Stimulated activated CD8-positive, alpha-beta memory T cell treated with anti-CD3 and anti-CD28 coated beads, Interleukin-12 subunit alpha, Interleukin-12 subunit beta, amount 100 ng/mL, for 24 hours (primary cell): ENCODE data around the gene FBXL19.
"Not testable (repeated sequence)": the region's sequence is repeated elsewhere in the genome, so short reads cannot be mapped to it uniquely, and the experiment has no call there.

Experiments used
- DNase-seq: peaks from one replicate; pipeline ENCODE4 v3.0.0-alpha.2; 2020; ENCODE audit errors: extremely low read depth

FBXL19 gene

GRCh38 chr16:30923554-30924075, at the start of gene FBXL19:
FBXL19 (plus strand) TSS chr16:30923572; CDS start chr16:30925755, 2,183 bp downstream.
- DNase-seq = no peak

DNA sequence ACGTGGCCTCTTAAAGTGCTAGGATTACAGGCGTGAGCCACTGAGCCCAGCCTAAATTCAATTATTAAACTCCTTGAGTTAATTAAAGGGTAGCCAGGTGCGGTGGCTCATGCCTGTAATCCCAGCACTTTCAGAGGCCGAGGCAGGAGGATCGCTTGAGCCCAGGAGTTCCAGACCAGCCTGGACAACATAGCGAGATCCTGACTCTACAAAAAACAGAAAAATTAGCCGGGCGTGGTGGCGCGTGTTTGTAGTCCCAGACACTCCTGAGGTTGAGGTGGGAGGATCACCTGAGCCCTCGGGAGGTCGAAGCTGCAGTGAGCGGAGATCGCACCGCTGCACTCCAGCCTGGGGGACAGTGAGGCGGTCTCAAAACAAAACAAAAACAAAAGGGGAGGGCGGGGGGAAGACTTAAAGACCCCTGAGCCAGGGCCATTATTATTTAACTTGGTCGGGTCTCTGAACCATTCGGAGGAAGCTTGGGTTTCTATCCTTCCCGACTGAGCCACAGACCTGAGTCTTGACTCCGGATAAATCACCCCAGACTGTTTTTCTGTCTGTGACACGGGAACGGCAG, 49.0 kb upstream of the FBXL19 start:
- no peak for DNase-seq

DNA sequence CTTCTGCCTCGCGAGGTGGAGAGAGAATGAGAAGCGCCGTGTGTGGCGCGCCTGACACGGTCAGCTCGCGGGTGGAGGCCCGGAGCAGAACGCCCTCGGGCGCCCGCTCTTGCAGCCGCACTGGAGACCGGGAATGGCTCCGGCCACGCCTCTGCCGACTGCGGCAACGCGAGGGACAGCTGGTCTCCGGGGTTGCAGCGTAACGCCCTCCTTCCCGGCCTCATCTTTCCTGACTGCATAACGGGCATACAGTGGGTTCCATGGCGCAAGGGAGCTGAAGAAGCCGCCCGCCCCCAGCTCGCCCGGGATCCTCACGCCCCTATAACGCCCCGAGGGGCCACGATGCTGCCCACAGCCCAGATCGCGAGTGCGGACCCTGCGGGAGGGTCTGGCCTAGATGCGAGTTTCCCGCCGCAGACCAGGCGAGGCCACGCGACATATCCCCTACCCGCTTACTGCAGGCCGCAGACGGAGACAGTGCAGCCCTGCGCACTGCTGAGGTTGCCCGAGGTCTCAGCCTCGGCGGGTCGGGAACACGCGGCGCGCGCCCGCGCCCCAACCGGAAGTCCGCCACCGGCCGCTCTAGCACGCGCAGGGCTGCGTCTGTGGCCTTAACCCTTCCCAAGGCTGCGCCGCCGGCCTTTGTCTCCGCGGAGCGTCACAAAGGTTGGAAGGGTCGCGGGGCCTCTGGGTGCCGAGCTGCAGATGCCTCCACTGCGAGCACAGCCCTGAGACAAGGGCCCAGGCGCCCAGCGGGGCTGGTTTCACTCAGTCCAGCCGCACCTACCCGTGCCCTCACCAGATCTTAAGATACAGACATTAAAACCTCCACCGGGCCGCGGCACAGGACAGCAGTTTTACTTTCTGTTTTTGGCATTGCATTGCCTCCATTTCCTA, 48.3 kb upstream of the FBXL19 start:
- peak; percentile 70 for DNase-seq

- DNase-seq = no peak
Observed at GRCh38 chr16:30875871-30876801, 47.2 kb upstream of the FBXL19 start.

GRCh38 chr16:30876867-30877266, 46.5 kb upstream of the FBXL19 start:
- DNase-seq = no peak

DNA sequence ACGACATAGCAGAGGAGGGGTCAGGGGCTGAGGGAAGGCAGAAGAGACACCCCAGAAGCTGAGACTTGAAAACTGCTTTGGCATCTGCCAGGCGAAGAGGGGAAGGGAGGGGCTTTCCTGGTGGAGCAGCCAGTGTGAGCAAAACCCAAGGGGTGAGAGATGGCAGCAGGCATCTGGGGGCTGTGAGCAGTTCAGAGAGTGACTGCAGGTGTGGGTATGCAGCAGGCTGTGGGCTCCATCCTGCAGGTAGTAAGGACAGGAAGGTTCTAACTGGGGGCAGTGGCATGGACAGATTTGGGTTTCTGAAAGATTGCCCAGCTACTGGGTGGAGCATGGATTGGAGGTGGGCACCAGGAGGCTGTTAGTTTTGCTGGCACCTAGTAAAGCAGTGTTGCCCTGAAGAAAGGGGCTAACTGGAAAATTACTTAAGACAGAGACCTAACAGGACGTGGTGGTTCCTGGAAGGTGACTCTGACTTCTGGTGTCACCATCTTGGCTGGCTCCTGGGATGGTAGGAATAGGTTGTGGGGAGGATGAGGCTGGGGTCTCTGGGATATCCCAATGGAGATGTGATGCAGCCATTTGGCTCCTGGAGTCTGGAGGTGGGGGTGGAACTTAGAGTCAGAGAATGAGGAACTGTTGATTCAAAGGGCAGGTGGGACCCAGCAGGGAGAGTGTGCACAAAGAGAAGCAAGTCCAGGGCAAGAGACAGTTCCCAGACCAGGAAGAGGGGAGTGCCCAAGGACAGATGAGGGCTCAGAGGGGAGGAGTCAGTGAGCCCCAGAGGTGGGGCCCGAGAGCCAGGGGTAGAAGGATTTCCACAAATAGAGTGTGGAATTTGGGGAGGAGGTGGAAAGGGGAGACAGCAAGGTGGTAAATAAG, 40.7 kb upstream of the FBXL19 start:
- DNase-seq = no peak

GRCh38 chr16:30884760-30885159, 38.6 kb upstream of the FBXL19 start:
- DNase-seq = no peak

DNA sequence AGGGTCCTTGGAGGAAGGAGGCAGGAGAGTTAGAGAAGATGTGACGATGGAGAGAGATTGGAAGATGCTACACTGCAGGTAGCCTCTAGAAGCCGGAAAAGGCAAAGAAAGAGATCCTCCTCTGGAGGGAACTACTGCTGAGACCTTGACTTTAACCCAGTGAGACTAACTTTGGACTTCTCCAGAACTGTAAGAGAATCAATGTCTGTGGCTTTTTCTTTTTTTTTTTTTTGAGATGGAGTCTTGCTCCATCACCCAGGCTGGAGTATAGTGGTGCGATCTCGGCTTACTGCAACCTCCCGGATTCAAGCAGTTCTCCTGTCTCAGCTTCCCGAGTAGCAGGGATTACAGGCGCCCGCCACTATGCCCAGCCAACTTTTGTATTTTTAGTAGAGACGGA, 38.2 kb upstream of the FBXL19 start:
- no peak for DNase-seq

DNA sequence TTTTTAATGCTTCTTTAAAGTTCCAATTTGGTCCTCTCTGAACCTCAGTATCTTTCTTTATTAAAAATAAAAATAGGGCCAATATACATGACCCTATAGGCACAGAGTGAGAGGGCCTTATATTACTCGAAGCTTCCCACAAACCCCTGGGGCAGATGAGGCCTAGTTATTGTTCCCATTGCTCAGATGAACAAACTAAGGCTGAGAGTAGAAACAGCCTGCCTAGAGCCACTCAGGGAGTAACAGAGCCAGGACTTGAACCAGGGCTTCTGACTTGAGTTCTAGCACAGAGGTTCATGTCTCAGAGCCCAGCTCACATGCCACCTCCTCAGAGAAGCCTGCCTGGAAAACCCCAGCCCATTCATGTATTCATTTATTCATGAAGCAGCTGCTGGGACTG, 37.2 kb upstream of the FBXL19 start:
- DNase-seq = no peak

GRCh38 chr16:30887927-30888326, 35.4 kb upstream of the FBXL19 start:
- no peak for DNase-seq

DNA sequence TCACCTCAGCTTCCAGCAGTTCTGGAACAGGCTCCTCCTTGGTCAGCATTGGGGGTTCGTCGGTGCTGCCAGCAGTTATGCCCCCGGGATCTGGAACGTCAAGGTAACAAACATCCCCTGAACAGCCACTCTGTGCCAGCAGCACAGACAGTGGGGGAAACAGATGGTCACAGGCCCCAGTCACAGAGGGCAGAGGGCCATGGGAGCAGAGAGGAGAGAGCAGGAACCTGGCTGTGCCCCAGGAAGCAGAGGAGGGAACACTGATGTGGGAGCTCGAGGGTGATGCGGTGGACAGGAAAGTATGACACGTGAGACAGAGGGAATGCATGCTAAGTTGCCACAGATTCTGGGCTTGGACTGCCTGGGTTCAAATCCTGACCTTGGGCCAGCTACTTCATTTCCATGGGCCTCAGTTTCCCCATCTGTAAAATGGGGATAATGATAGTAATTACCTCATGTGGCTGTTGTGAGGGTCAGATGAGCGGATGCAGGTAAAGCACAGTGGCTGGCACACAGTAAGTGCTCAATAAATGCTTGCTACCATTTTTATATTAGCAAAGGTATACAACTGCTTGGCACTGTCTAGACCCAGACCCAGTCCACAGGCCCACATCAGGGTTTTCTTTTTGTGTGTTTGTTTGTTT, 34.4 kb upstream of the FBXL19 start:
- no peak for DNase-seq

GRCh38 chr16:30889721-30890120, 33.7 kb upstream of the FBXL19 start:
- no peak for DNase-seq

DNA sequence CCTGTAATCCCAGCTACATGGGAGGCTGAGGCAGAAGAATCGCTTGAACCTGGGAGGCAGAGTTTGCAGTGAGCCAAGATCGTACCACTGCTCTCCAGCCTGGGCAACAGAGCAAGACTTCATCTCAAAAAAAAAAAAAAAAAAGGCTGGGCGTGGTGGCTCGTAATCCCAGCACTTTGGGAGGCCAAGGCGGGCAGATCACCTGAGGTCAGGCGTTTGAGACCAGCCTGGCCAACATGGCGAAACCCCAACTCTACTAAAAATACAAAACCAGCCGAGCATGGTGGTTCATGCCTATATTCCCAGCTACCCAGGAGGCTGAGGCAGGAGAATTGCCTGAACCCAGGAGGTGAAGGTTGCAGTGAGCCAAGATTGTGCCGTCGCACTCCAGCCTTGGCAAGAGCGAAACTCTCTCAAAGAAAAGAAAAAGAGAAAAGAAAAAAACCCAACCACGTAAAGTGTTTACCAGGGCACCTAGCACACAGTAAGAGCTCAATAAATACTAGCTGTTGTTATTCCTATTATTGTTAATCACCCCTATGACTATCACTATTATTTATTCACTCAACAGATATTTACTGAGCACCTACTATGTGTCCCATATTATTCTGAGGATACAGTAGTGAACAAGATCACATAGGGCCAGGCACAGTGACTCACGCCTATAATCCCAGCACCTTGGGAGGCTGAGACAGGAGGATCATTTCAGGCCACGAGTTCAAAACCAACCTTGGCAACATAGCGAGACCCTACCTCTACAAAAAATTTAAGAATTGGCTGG, 32.1 kb upstream of the FBXL19 start:
- DNase-seq = not testable (repeated sequence)

- DNase-seq = no peak
Observed at GRCh38 chr16:30892670-30893416, 30.5 kb upstream of the FBXL19 start.

DNA sequence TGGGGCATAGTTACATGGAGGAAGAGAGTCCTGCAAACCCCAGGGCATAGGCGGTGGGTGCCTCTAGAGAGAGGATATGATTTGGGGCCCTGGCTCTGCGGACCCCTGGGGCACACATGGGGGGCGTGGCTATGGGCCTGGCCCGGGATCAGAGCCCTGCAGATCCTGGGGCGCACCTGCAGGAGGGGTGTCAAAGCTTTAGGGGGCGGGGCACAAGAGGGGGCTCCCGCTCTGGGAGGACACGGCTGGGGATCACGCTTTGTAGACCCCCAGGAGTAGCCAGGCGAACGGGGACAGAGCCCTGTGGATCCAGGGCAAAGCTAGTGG, 30.0 kb upstream of the FBXL19 start:
- DNase-seq = no peak

DNA sequence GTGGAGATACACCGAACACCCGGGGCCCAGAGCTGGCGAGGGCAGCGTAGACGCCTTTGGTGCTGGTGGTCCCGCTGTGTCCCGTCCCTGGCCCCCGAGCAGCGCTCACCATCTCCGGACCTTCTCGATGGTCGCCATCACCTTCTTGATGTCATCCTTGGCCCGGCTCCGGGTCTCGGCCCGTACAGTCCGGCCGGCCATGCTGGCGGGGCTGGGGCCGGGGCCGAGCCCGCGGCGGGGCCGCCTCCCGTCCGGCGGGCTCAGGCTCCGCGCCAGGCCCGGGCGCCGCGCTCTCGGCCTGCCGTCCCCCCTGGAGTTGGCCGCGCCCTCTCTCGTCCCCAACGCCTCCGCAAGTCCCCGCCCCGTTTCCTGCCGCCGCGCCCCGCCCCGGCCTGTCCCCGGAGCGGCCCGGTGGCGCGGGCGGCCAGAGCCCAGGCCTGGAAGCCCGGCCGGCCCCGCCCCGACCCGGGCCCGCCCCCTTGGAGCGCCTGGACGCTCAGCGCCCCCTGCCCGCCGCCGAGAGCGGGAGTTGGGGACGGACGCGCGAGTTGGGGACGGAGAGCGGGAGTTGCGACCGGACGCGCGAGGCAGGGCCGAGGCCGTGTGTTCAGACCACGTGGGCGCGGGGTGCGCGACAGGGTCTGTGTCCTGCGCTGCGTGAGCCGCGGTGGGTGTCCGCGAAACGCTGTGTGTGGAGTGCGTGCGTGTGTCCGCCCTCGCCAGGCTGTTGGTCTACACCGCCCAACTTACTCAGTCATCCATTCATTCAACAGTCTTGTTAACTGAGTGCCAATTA, 29.4 kb upstream of the FBXL19 start, which contains the start of gene BCL7C:
TSS of gene BCL7C (minus strand) at position 334 of the 796 bp plus-strand sequence. CDS start at position 201, 133 bp downstream.
- DNase-seq = peak; percentile 64

DNA sequence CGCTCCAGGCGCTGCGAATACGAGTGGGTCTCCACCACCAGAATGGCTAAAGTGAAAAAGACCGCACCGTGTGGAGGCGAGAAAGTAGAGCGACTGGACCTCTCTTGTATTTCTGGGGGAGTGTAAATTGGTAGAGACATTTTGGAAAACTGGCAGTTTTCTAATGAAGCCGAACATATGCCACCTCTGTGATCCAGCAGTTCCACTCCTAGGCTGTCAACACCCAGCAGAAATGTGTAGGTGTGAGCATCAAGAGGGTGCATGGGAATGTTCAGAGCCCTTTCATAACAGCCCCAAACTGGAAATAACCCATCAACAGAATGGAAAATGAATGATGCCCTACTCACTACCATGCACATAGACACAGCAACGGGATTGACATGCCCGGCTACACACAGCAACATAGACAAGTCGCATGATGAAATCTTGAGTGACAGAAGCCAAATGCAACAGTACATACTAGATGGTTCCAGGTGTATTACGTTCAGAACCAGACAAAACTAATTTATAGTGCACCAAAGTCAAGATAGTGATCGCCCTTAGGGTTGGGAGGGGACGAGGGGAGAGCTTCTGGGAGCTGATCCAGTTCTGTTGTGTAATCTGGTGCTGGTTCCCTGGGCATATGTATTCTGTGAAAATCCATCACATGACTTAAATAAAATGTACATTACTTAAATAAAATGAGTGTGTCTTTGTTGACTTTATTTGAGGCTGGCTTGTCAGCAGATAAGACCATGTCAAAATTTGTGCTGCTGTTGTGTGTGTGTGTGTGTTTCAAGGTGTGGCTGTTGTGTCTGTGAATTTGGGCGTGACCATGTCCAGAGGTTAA, 28.6 kb upstream of the FBXL19 start:
- no peak for DNase-seq
